ENCODE measurements around the gene FYN.

- no peak for TF ChIP-seq CTCF (optimal IDR thresholded peaks at IDR 0.05 in 1 of 3, IDR thresholded peaks at IDR 0.05 in 1 of 3, conservative IDR thresholded peaks at IDR 0.05 in 1 of 3; ENCODE audit: extremely low read depth in 1 of 3, insufficient read depth in 2 of 3, low read length in 3 of 3)
- no peak for TF ChIP-seq EZH2 (IDR thresholded peaks at IDR 0.05; ENCODE audit: low read length)
Measured at GRCh38 chr6:111779031-111779430, 94.2 kb downstream of the FYN start.
